HG03571 (cell line): ENCODE measurements around the gene PCSK6.
"Not testable (repeated sequence)": the region's sequence is repeated elsewhere in the genome, so short reads cannot be mapped to it uniquely, and the experiment has no call there.

Source experiments
- ATAC-seq: cut with Tn5 transposase; IDR thresholded peaks from one replicate; pipeline ENCODE4 v1.9.1; 2021; ENCODE audit not compliant: unreplicated experiment

Gene PCSK6

GRCh38 chr15:101433396-101433795 lies 56.1 kb downstream of the PCSK6 start:
- ATAC-seq, result no peak

- ATAC-seq, result no peak
Observed at GRCh38 chr15:101432982-101433381, 56.5 kb downstream of the PCSK6 start.

GRCh38 chr15:101431748-101432147 lies 57.8 kb downstream of the PCSK6 start:
- ATAC-seq, result no peak

- no peak for ATAC-seq
Observed at GRCh38 chr15:101431301-101431700, 58.2 kb downstream of the PCSK6 start.

- no peak for ATAC-seq
Observed at GRCh38 chr15:101429646-101430045, 59.9 kb downstream of the PCSK6 start.

DNA sequence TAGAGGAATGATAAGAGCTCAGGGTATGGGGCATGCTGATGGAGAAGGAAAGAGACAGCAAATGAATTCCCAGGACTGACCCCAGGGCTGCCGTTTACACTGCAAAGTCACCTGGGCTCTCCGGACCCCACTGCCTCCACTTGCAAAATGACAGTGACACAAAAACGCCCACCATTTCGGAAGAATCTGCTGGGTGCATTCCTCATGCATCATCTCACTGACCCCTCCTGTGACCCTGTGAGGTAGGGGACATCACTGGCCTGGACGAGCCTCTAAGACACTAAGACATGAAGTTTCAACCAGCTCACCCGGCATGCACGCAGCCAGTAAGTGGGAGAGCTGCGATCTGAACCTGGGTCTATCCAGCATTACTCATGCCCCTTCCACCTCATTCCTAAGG lies 60.3 kb downstream of the PCSK6 start:
- ATAC-seq, result no peak

DNA sequence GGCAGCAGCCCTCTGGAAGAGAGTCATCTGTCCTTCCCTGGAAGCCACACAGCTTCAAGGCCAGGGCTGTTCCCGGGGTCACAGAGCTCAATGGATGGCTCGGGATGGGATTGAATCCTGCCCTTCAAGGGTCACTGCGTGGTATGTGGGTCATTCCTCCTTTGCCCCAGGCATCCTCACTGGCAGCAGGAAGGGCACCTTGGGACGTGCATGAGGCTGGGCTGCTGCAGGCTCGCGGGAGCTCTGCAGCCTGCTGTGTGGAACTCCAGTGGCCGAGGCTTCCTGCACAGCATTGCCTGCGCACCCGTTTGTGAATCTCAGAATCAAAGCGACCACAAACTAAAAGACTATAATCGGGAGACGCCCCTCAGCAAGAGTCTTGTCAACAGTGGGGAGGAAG lies 60.7 kb downstream of the PCSK6 start:
- ATAC-seq, result no peak

DNA sequence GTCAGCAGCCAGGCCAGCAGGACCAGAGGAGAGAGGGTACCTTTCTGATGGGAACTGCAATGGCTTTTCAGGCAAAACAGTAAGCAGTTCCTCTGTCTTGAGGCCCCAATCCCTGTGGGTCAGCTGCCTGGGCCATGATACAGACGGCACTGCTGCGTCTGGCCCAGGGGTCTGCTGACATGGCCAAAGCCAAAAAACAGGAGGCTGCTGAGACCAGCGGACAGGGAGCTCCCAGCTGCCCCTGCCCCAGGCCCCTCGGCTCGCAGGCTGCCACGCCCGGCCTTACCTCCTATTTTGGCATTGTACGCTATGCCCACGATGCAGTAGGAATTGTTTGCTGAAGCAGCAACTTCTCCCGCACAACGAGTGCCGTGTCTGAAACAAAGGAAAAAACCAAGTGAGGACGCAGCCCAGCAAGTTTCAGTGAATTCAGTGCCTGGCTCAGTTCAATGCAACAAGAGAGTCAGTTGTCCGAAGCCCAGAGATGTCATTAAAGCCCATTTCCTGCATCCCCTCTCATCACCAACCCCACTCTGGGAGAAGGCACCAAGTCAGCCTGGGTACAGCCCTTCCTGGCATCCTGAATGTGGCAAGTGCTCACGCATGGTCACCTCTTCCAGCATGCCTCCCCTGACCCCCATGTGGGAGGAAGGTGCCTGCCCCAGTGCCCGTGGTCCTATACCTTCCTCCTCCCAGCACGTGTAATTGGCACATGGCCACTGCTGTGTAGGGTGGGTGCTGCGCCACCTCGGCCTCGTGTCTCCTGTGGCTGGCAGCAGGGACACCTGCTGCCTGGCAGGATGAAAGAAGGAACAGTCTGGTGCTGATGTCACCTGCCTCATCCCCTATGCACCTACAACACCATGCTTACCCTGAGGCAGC lies 61.7 kb downstream of the PCSK6 start:
- ATAC-seq, result no peak

GRCh38 chr15:101426761-101427333 lies 62.7 kb downstream of the PCSK6 start:
- no peak for ATAC-seq

- ATAC-seq, result no peak
Observed at GRCh38 chr15:101425787-101426365, 63.6 kb downstream of the PCSK6 start.

GRCh38 chr15:101424984-101425383 lies 64.5 kb downstream of the PCSK6 start:
- no peak for ATAC-seq

GRCh38 chr15:101420232-101420631 lies 69.3 kb downstream of the PCSK6 start:
- no peak for ATAC-seq

- not testable (repeated sequence) for ATAC-seq
Observed at GRCh38 chr15:101416475-101416874, 73.0 kb downstream of the PCSK6 start.

GRCh38 chr15:101413239-101413638 lies 76.3 kb downstream of the PCSK6 start:
- ATAC-seq, result no peak

DNA sequence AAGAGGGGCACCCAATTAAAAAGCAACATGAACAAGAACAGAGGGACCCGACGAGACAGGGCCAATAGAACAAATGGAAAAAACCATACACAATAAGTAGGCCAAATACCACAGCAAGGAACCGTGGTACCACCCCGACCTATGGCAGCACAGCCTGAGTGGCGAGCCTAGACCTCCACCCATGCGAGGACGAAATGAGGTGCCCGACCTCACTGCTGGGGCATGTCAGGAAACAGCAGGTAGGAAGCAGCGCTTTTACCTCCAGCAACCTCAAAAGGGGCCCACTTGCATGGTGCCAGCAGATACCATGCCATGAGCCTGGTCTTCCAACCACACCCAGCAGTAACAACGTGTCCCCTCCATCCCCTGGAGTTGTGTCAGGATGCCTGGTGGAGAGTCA lies 77.9 kb downstream of the PCSK6 start:
- no peak for ATAC-seq

GRCh38 chr15:101411085-101411484 lies 78.4 kb downstream of the PCSK6 start:
- no peak for ATAC-seq

DNA sequence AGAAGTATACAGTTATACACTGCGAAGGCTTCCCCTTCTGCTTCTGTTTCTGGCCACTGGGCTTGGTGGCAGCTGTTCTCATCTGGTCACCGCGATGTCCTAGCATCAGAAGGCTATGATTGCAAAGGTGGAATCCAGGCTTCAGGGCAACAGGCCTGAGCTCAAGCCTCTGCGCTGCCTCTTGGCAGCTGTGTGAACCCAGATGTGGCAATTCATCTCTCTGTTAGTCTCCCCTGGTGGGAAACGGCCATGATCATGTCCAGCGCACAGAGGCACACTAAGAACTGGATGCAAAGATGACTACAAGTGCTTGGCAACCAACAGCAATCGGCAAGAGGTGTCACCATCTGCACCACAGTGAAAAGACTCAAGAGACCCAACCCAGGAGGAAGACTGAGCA lies 78.9 kb downstream of the PCSK6 start:
- no peak for ATAC-seq

GRCh38 chr15:101409621-101410020 lies 79.9 kb downstream of the PCSK6 start:
- ATAC-seq, result no peak

- no peak for ATAC-seq
Observed at GRCh38 chr15:101407966-101408775, 81.3 kb downstream of the PCSK6 start.

DNA sequence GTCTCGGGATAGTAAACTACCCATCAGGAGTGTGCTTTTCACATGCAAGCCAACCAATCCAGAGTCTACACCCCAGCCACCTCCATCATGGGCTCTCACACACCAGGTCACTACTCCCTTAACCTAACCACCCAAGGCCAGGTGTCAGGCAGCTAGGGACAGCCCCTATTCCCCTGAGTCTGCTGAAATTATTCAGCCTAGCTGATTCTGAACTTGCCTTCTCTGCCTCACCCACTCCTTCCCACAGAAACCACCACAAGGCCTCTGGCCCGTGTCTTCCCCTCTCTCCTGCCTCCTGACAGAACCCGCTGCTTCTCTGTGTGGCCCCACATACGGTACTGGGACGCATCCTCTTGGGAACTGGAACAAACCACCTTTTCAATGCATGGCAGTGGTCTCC lies 82.1 kb downstream of the PCSK6 start:
- peak; percentile 76 for ATAC-seq

DNA sequence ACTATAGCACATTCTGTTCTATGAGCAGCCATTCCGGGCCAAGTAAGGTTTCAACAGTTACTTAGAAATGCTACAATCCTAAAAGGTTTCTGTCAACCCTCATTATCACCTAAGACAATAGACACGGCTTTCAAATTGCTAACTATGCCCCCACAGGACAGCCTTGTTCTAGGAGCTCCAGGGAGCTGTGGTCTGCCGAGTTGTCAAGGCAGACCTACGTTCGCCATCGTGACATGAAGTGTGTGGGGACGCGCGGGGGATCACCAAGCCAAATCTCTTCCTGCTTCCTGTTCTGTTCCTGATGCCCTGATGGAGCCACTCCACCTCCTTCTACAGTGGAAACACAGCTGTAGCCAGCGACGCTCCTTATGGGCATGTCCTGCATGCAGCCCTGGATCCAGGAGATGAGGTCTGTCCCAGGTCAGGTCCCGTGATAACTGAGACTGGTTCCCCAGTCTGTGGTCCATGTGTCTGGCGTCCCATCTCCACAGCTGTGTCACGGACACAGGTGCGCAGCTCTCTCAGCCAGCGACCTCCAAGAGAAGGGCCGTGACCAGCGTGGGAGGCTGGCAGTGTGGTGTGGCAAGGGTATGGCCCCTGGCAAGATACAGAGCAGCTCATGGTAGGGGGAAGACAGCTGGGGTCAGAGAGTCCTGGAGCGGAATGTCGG lies 82.8 kb downstream of the PCSK6 start:
- ATAC-seq, result no peak
